ENCODE measurements around the gene ETV6. TPM values are rescaled to one million over a fixed set of nuclear protein-coding genes. Genes with fewer than 3 reads are reported as not detected.

The ETV6 gene
- polyA plus RNA-seq, 1 donor (not counting 4 experiments of a cell fraction or from before 2014, with no cell fraction given) = 5.3 TPM

DNA sequence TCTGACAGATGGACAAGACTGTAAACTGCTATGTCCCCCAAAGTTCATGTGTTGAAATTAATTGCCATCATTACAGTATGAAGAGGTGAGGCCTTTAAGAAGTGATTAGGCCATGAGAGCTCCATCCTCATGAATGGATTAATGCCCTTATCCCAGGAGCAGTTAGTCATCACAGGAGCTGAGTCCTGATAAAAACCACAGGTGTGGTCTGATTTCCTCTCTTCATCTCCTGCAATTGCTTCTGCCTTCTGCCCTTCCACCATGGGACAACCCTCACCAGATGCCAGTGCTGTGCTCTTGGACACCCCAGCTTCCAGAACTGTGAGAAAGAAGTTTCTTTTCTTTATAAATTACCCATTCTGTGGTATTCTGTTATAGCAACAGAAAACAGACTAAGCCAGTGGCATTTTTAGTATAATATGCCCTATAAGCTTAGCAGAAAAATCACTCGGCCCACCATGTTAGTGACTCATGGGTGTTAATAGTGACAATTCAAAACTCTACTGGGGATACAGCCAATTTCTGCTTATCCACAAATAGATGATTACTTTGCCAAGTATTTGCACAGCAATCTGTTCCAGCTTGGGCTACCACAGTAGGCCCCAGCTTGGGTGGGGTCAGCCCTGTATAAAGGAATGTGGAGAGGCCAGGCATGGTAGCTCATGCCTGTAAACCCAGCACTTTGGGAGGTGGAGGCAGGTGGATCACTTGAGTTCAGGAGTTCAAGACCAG is 292.3 kb downstream of the ETV6 start:
- TF ChIP-seq EZH2 (IDR thresholded peaks at IDR 0.05; ENCODE audit: low read length) = no peak
- TF ChIP-seq, protein P1, sequence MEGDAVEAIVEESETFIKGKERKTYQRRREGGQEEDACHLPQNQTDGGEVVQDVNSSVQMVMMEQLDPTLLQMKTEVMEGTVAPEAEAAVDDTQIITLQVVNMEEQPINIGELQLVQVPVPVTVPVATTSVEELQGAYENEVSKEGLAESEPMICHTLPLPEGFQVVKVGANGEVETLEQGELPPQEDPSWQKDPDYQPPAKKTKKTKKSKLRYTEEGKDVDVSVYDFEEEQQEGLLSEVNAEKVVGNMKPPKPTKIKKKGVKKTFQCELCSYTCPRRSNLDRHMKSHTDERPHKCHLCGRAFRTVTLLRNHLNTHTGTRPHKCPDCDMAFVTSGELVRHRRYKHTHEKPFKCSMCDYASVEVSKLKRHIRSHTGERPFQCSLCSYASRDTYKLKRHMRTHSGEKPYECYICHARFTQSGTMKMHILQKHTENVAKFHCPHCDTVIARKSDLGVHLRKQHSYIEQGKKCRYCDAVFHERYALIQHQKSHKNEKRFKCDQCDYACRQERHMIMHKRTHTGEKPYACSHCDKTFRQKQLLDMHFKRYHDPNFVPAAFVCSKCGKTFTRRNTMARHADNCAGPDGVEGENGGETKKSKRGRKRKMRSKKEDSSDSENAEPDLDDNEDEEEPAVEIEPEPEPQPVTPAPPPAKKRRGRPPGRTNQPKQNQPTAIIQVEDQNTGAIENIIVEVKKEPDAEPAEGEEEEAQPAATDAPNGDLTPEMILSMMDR (optimal IDR thresholded peaks at IDR 0.05 in 1 of 3, IDR thresholded peaks at IDR 0.05 in 1 of 3, conservative IDR thresholded peaks at IDR 0.05 in 1 of 3; ENCODE audit: extremely low read depth in 1 of 3, insufficient read depth in 2 of 3, low read length in 3 of 3) = no peak
- Histone ChIP-seq H3K27ac (ENCODE audit: control insufficient read depth, insufficient read depth, low read length) (peak overlapping the region; percentile 53), H3K4me2 (ENCODE audit: control insufficient read depth, extremely low read depth, insufficient read depth, low read depth, low read length) (peak overlapping the region; percentile 35), H4K20me1 (ENCODE audit: control insufficient read depth, extremely low read depth, insufficient read depth, low read length) (no peaks in the 10 kb centered on the region), H3K36me3 (ENCODE audit: control insufficient read depth in 2 of 2, extremely low read depth in 1 of 2, insufficient read depth in 2 of 2, low read length in 2 of 2) (no peaks in the 10 kb centered on the region), H3K9me3 (ENCODE audit: control insufficient read depth, low read depth, low read length) (no peaks in the 10 kb centered on the region), H2AFZ (ENCODE audit: control insufficient read depth, low read length) (no peak overlapping the region), H3K9ac (ENCODE audit: control insufficient read depth, extremely low read depth, insufficient read depth, low read length) (peak overlapping the region; percentile 1), H3K4me3 (ENCODE audit: control insufficient read depth in 2 of 3, extremely low read depth in 1 of 3, insufficient read depth in 2 of 3, low read depth in 1 of 3, low read length in 3 of 3) (no peak overlapping the region), H3K4me1 (ENCODE audit: control insufficient read depth, extremely low read depth, insufficient read depth, low read length) (peaks cover 16% of the 10 kb centered on the region), H3K79me2 (ENCODE audit: control insufficient read depth, insufficient read depth, low read length) (no peaks in the 10 kb centered on the region), H3K27me3 (ENCODE audit: control insufficient read depth, extremely low read depth, insufficient read depth, low read length) (no peaks in the 10 kb centered on the region), H3K9me1 (ENCODE audit: control insufficient read depth, extremely low read depth, insufficient read depth, low read length) (no peaks in the 10 kb centered on the region)
- FAIRE-seq (peak; percentile 94), DNase-seq (ENCODE audit: low read depth, low spot score) (peak; percentile 79)
- dilution Hi-C loops (cut with MboI; ENCODE audit: extremely low pct_ligation_motif_present, low sequenced_read_pairs) = no loop called here

DNA sequence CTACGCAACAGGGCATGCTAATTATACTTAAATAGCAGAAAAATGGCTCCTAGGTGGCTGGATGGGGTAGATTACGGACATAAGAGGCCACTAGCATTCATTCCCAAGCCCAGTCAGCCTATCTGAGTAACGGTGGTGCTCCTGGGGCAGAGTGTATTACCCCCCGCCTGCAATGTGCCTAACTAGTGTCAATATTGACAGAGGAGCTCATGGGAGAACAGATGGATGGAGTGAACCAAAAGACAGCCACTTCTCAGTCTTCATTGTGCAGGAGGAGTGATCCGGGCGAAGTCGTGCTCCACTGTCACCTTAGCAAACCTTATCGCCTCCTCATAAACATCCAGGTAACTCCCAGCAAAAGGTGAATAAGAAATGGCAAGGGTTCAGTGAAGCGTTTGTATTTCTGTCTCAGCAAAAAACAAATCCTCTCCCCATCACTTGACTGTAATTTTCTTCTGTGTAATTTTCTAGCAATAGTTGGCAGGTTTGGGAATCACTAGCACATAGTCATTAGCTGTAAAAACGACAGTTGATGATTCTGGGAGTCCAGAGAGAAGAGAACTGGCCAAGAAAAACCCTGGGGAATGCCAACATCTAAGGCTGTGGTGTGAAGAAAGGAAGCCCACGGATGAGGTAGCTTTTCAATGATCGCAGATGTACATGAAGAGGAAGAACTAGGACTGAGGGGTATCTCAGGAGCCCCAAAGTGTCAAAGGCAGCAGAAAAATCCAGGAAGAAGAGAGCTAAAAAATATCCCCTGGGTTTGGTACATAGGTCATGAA is 294.6 kb downstream of the ETV6 start:
- Histone ChIP-seq H4K20me1 (ENCODE audit: control insufficient read depth, extremely low read depth, insufficient read depth, low read length) (no peaks in the 10 kb centered on the region), H3K36me3 (ENCODE audit: control insufficient read depth in 2 of 2, extremely low read depth in 1 of 2, insufficient read depth in 2 of 2, low read length in 2 of 2) (no peaks in the 10 kb centered on the region), H2AFZ (ENCODE audit: control insufficient read depth, low read length) (no peak overlapping the region), H3K4me1 (ENCODE audit: control insufficient read depth, extremely low read depth, insufficient read depth, low read length) (peaks cover 16% of the 10 kb centered on the region), H3K9ac (ENCODE audit: control insufficient read depth, extremely low read depth, insufficient read depth, low read length) (no peak overlapping the region), H3K9me1 (ENCODE audit: control insufficient read depth, extremely low read depth, insufficient read depth, low read length) (no peaks in the 10 kb centered on the region), H3K9me3 (ENCODE audit: control insufficient read depth, low read depth, low read length) (no peaks in the 10 kb centered on the region), H3K27me3 (ENCODE audit: control insufficient read depth, extremely low read depth, insufficient read depth, low read length) (peaks cover 3% of the 10 kb centered on the region), H3K4me2 (ENCODE audit: control insufficient read depth, extremely low read depth, insufficient read depth, low read depth, low read length) (no peak overlapping the region), H3K27ac (ENCODE audit: control insufficient read depth, insufficient read depth, low read length) (no peak overlapping the region), H3K4me3 (ENCODE audit: control insufficient read depth in 2 of 3, extremely low read depth in 1 of 3, insufficient read depth in 2 of 3, low read depth in 1 of 3, low read length in 3 of 3) (no peak overlapping the region), H3K79me2 (ENCODE audit: control insufficient read depth, insufficient read depth, low read length) (no peaks in the 10 kb centered on the region)
- TF ChIP-seq, protein P1 (optimal IDR thresholded peaks at IDR 0.05 in 1 of 3, IDR thresholded peaks at IDR 0.05 in 1 of 3, conservative IDR thresholded peaks at IDR 0.05 in 1 of 3; ENCODE audit: extremely low read depth in 1 of 3, insufficient read depth in 2 of 3, low read length in 3 of 3) = no peak
- no peak for TF ChIP-seq EZH2 (IDR thresholded peaks at IDR 0.05; ENCODE audit: low read length)
- dilution Hi-C loops (cut with MboI; ENCODE audit: extremely low pct_ligation_motif_present, low sequenced_read_pairs) = no loop called here
- DNase-seq (ENCODE audit: low read depth, low spot score) (no peak), FAIRE-seq (no peak)
